ENCODE measurements around the gene GPAT2. TPM values are rescaled to one million over a fixed set of nuclear protein-coding genes. Genes with fewer than 3 reads are reported as not detected.
"Not testable (repeated sequence)": the region's sequence is repeated elsewhere in the genome, so short reads cannot be mapped to it uniquely, and the experiment has no call there.

GPAT2 gene
- 1.2 TPM for total RNA-seq

GRCh38 chr2:96034792-96035191 is at the start of gene GPAT2:
Gene GPAT2 (minus strand): TSS chr2:96034916. CDS start chr2:96032359, 2,557 bp downstream.
- not testable (repeated sequence) for DNase-seq

- no peak for DNase-seq
Observed at GRCh38 chr2:96083989-96084857, 49.5 kb upstream of the GPAT2 start.

GRCh38 chr2:96083064-96083939 is 48.6 kb upstream of the GPAT2 start:
- no peak for DNase-seq

GRCh38 chr2:96082211-96083063 is 47.7 kb upstream of the GPAT2 start:
- DNase-seq: no peak

GRCh38 chr2:96081042-96081441 is 46.3 kb upstream of the GPAT2 start:
- no peak for DNase-seq

GRCh38 chr2:96075199-96075771 is 40.6 kb upstream of the GPAT2 start:
- no peak for DNase-seq

GRCh38 chr2:96074156-96074555 is 39.4 kb upstream of the GPAT2 start:
- no peak for DNase-seq

- no peak for DNase-seq
Observed at GRCh38 chr2:96073170-96073775, 38.6 kb upstream of the GPAT2 start.

- no peak for DNase-seq
Observed at GRCh38 chr2:96072746-96073145, 38.0 kb upstream of the GPAT2 start.

GRCh38 chr2:96071977-96072491 is 37.3 kb upstream of the GPAT2 start:
- DNase-seq: not testable (repeated sequence)

GRCh38 chr2:96071087-96071976 is 36.6 kb upstream of the GPAT2 start:
- DNase-seq: not testable (repeated sequence)

GRCh38 chr2:96070351-96070750 is 35.6 kb upstream of the GPAT2 start:
- not testable (repeated sequence) for DNase-seq

- DNase-seq: not testable (repeated sequence)
Observed at GRCh38 chr2:96069878-96070277, 35.2 kb upstream of the GPAT2 start.

GRCh38 chr2:96067902-96068581 is 33.3 kb upstream of the GPAT2 start:
- not testable (repeated sequence) for DNase-seq

GRCh38 chr2:96067098-96067660 is 32.5 kb upstream of the GPAT2 start:
- DNase-seq: not testable (repeated sequence)

GRCh38 chr2:96066511-96066910 is 31.8 kb upstream of the GPAT2 start:
- DNase-seq: not testable (repeated sequence)

- not testable (repeated sequence) for DNase-seq
Observed at GRCh38 chr2:96065954-96066353, 31.2 kb upstream of the GPAT2 start.

GRCh38 chr2:96065381-96065930 is 30.7 kb upstream of the GPAT2 start:
- no peak for DNase-seq

GRCh38 chr2:96064760-96065159 is 30.0 kb upstream of the GPAT2 start:
- not testable (repeated sequence) for DNase-seq
